Hematopoietic multipotent progenitor cell treated with erythropoietin and hydrocortisone succinate and interleukin-3 and kit ligand, for 4 days (in vitro differentiated cells): ENCODE measurements around the gene ZNF148.

Experiments
- DNase-seq: peaks from one replicate; pipeline ENCODE4 v3.0.0-alpha.2; 2015

The ZNF148 gene

DNA sequence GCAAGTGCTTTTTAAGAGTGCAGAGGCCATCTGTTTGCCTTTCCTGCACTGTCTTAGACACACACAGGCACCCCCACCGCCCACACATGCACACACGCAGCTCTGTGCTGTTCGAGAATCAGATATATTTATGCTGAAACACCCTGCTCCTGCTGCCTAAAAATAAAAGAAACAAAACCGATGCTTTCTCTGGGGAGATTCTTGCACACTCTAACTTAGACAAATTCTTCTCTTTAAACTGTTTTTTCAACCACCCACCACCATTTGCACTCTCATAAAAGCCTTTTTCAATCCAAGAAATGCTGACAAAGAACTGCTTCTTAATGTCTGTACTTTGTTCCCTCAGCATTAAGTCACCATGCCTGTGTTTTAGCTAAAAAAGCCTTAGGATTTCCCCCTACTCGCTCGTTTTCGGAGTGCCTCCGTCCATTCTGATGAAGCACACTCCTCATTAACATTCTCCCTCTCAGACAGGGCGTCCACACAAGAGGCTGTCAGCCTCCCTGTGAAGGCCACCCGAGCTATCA is 188.8 kb downstream of the ZNF148 start:
- peak; percentile 32 for DNase-seq

DNA sequence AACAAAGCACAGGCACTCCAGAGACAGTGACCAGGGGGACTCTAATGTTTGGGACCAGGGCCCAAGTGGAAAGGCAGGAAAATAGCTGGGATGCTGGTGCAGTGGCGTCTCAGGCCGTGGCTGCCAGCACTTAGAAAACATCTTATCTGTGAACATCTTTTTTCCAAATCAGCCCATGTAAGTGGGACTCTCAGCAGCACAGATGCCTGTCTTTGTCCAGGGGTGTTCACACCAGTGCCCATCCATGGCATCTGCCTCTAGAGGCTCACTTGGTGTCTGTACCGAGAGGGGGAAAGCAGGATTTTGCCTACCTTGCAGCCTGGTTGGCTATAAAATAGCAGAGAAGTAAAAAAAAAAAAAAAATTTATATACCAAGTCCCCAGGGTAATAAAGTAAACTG is 189.3 kb downstream of the ZNF148 start:
- DNase-seq: no peak

DNA sequence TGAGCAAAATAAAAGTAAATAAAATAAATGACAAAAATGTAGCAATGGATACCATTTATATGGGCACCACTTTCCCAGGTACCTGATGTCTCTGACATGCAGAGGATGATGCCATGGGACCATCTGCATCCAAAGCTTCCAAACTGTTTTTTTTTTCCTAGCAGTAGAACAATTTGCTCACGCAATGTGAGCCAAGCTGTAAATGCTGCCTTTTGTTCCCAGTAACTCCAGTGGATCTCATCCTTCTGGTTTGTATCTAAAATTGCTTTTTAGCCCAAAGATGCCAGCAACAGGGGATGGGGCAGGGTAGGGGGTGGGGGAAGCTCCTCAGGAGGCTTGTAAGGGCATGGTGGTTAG is 195.3 kb downstream of the ZNF148 start:
- no peak for DNase-seq

DNA sequence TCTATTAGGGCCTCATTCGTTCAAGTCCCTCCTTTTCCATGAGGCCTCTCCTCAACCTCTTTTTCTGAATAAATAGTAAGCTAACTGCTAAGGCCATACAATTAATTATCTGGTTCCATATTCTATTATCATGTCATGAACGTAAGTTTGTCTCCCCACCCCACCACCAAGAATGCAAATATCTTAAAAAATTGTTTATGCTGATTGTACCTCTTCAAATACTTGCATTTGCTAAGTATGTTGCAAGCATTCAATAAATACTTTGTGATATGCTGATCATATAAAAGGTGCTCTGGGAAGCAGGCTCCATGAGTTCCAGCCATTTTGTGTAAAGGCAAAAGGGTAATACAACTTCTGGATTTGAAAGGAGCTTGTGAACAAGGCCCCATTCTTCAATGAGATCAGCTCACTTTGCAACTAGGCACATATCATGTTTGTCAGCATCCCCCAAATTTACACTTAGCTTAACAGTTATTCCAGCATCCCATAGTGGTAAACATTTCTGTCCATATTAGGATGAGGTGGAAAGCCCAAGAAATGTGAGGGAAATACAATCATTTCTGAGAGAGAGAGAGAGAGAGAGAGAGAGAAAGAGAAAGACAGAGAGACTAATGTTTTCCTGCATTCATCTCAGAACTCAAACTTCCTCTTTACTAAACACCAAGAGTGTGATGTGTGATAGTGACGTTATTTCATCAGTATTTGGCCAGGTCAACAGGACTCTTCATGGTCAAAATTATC is 195.8 kb downstream of the ZNF148 start:
- DNase-seq: no peak

DNA sequence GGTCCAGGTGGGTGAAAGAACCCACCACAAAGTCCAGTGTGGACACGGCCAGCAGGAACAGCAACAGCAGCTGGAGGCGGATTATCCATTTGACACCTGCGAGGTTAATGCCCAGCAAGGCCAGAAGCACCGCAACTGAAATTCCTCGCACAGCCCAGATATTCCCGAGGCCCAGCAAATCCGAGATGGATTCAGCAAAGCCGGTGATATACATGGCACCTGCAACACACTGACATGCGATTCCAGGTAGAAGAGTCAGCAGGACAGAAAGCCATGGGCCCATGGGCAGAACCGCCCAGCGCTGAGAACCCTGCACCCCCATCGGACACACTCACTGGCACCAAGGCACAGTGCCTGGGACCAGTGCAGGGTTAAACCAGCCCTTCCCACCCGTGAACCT is 197.4 kb downstream of the ZNF148 start:
- no peak for DNase-seq
